ENCODE measurements around the gene ARHGAP10.

The ARHGAP10 gene

GRCh38 chr4:147829401-147830101, 97.7 kb downstream of the ARHGAP10 start:
- no peak for DNase-seq

- no peak for DNase-seq
Observed at GRCh38 chr4:147830102-147830463, 98.2 kb downstream of the ARHGAP10 start.

- no peak for DNase-seq
Observed at GRCh38 chr4:147830987-147831386, 99.1 kb downstream of the ARHGAP10 start.

GRCh38 chr4:147831551-147832171, 99.8 kb downstream of the ARHGAP10 start:
- no peak for DNase-seq

- no peak for DNase-seq
Observed at GRCh38 chr4:147833254-147833653, 101.4 kb downstream of the ARHGAP10 start.

GRCh38 chr4:147833741-147834140, 101.9 kb downstream of the ARHGAP10 start:
- DNase-seq = no peak

GRCh38 chr4:147834480-147834879, 102.6 kb downstream of the ARHGAP10 start:
- DNase-seq = no peak

- DNase-seq = no peak
Observed at GRCh38 chr4:147836807-147837206, 104.9 kb downstream of the ARHGAP10 start.

GRCh38 chr4:147837435-147837834, 105.5 kb downstream of the ARHGAP10 start:
- no peak for DNase-seq

- DNase-seq = no peak
Observed at GRCh38 chr4:147837854-147838253, 106.0 kb downstream of the ARHGAP10 start.

GRCh38 chr4:147839200-147839599, 107.3 kb downstream of the ARHGAP10 start:
- no peak for DNase-seq

- no peak for DNase-seq
Observed at GRCh38 chr4:147839663-147840062, 107.8 kb downstream of the ARHGAP10 start.

- no peak for DNase-seq
Observed at GRCh38 chr4:147840838-147841738, 109.2 kb downstream of the ARHGAP10 start.

GRCh38 chr4:147842573-147842972, 110.7 kb downstream of the ARHGAP10 start:
- DNase-seq = no peak

- DNase-seq = no peak
Observed at GRCh38 chr4:147843162-147843561, 111.3 kb downstream of the ARHGAP10 start.

- DNase-seq = no peak
Observed at GRCh38 chr4:147844781-147845180, 112.9 kb downstream of the ARHGAP10 start.

- DNase-seq = no peak
Observed at GRCh38 chr4:147846318-147847155, 114.6 kb downstream of the ARHGAP10 start.

- no peak for DNase-seq
Observed at GRCh38 chr4:147847751-147848590, 116.1 kb downstream of the ARHGAP10 start.

GRCh38 chr4:147848634-147849033, 116.7 kb downstream of the ARHGAP10 start:
- DNase-seq = no peak

- DNase-seq = no peak
Observed at GRCh38 chr4:147851135-147851534, 119.2 kb downstream of the ARHGAP10 start.

GRCh38 chr4:147853706-147854105, 121.8 kb downstream of the ARHGAP10 start:
- no peak for DNase-seq

GRCh38 chr4:147854154-147854553, 122.3 kb downstream of the ARHGAP10 start:
- no peak for DNase-seq
